Activated T-helper 2 cell treated with anti-CD3 and anti-CD28 coated beads, Interferon-gamma antibody, Interleukin-2, Interleukin-4, amounts not matched to agents 10 μg/mL and 5 μg/mL and 100 μg/mL, durations not matched to agents 14 hours and 24 hours and 36 hours (primary cell): ENCODE results near the gene BLOC1S4. TPM values are rescaled to one million over a fixed set of nuclear protein-coding genes. Genes with fewer than 3 reads are reported as not detected.
"Not testable (repeated sequence)": the region's sequence is repeated elsewhere in the genome, so short reads cannot be mapped to it uniquely, and the experiment has no call there.

ENCODE experiments used
- DNase-seq: peaks from one replicate; pipeline ENCODE4 v3.0.0; 2021; ENCODE audit warnings: low spot score
- H3K27ac Mint-ChIP-seq: one replicate; pipeline ENCODE4 v1.8.0; 2021; ENCODE audit warnings: mixed read lengths
- H3K27me3 Mint-ChIP-seq: one replicate; pipeline ENCODE4 v1.8.0; 2021; ENCODE audit warnings: low read depth, mixed read lengths
- H3K36me3 Mint-ChIP-seq: one replicate; pipeline ENCODE4 v1.8.0; 2021; ENCODE audit warnings: low read depth, mixed read lengths
- H3K4me1 Mint-ChIP-seq: one replicate; pipeline ENCODE4 v1.8.0; 2021; ENCODE audit warnings: low read depth, mixed read lengths
- H3K4me3 Mint-ChIP-seq: one replicate; pipeline ENCODE4 v1.8.0; 2021; ENCODE audit warnings: low read depth, mild to moderate bottlenecking, moderate library complexity, mixed read lengths
- H3K9me3 Mint-ChIP-seq: one replicate; pipeline ENCODE4 v1.8.0; 2021; ENCODE audit warnings: mixed read lengths
- intact Hi-C: fragments of 100-400 bp; cut with micrococcal nuclease; formaldehyde crosslinking; loops from one replicate; pipeline ENCODE4 v1.15.1; 2023
- total RNA-seq: library from RNA; stranded (reverse); gene quantifications from 2 replicates; pipeline ENCODE4 v1.2.3, GENCODE V29; 2022

Gene BLOC1S4
- total RNA-seq, 1 donor from 2014 or later = 18.2 TPM

DNA sequence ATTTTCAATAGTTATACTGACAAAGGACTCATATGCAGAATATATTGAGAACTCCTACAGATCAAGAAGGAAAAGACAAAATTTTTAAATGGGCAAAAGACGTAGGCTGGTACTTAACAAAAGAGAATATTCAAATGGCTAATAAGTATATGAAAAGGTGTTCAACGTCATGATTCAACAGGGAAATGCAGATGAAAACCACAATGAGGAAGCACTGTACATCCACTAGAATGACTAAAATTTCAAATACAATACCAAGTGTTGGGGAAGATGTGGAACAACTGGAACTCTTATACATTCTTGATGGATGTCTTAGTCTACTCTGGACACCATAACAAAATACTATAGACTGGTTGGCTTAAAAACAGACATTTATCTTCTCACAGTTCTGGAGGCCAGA lies 5.0 kb upstream of the BLOC1S4 start:
- intact Hi-C loops = loop anchor here (5.0 kb wide), 1 partner anchor 276 kb away; no protein-coding TSS in a partner anchor
- Mint-ChIP-seq H3K9me3 (peaks cover 4% of the 10 kb centered on the region), H3K27me3 (peaks cover 2% of the 10 kb centered on the region), H3K4me1 (peaks cover 42% of the 10 kb centered on the region), H3K4me3 (no peak overlapping the region), H3K27ac (no peak overlapping the region), H3K36me3 (peaks cover 36% of the 10 kb centered on the region)
- no peak for DNase-seq

DNA sequence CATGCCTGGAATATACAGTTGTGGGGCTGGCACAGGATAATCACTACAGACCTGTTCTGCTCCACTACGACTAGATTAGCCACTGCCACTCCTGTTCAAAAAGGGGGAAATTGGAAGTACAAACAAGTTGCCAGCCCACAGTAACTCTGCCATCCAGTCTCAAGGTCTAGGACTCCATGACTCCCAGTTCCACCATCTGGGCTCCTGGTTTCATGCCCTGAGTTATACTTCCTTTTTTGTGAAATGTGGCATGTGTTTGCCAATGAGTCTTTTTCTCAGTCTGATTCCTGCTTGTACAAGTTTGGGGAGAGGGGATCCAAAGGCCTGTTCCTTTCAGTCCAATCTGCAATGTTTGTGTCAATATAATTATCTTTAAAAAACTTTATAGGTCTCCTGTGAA lies 1.0 kb upstream of the BLOC1S4 start:
- H3K4me3 Mint-ChIP-seq = no peak overlapping the region
- peaks cover 4% of the 10 kb centered on the region for H3K9me3 Mint-ChIP-seq
- H3K27me3 Mint-ChIP-seq = peaks cover 2% of the 10 kb centered on the region
- intact Hi-C loops = loop anchor here (5.0 kb wide), 1 partner anchor 272 kb away; no protein-coding TSS in a partner anchor
- no peak for DNase-seq
- H3K4me1 Mint-ChIP-seq = peaks cover 30% of the 10 kb centered on the region
- no peak overlapping the region for H3K27ac Mint-ChIP-seq
- H3K36me3 Mint-ChIP-seq = peaks cover 13% of the 10 kb centered on the region

DNA sequence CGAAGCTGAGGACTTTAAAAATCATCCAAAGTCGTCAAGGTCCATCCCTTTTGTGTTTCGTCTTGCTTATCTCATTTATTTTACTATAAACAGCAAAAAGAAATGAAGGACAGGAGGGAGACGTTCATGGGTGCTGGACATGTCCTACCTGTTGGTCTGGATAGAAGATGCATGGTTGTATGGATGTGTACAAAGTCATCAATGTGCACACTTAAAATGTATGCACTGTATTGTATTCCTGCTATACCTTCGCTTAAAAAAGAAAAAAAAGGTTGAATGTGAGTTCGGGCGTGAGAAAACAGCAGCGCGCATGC lies 313 bp upstream of the BLOC1S4 start:
- H3K27me3 Mint-ChIP-seq = peaks cover 1% of the 10 kb centered on the region
- intact Hi-C loops = loop anchor here (1.0 to 2.0 kb wide), 2 partner anchors 41 to 353 kb away; partner anchors contain the start of gene GRPEL1
- H3K4me1 Mint-ChIP-seq = peaks cover 28% of the 10 kb centered on the region
- peak overlapping the region; percentile 95 for H3K27ac Mint-ChIP-seq
- H3K4me3 Mint-ChIP-seq = peak overlapping the region; percentile 92
- no peak for DNase-seq
- peaks cover 4% of the 10 kb centered on the region for H3K9me3 Mint-ChIP-seq
- peaks cover 13% of the 10 kb centered on the region for H3K36me3 Mint-ChIP-seq

DNA sequence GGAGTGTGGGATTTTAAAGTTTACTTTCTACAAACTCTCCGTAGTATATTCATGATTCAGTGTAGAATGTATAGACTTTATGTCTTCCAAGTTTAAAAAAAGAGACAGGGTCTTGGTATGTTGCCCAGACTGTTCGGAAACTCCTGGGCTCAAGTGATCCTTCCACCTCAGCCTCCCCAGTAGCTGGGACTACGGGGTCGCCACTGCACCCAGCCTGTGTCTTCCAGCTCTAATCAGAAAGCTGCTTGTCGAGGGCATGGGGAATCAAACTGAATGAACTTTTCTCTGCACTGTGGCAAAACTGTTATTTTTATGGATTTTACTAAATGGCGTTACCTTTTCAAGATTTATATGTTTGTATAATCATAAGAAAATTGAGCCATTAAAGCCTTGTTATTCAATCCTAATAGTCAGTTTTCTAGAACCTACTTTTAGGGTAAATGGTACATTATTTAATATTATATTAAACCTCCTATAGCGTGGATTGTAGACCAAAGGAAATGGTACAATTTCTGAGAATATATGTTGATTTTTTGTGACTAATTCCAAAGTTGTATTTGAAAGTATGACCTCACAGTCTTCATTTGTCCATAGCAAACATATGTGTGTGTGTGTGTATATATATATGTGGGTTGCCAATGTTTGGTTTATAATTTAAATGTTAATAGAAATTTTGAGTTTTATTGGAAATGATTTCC lies 1.1 kb downstream of the BLOC1S4 start:
- DNase-seq = no peak

DNA sequence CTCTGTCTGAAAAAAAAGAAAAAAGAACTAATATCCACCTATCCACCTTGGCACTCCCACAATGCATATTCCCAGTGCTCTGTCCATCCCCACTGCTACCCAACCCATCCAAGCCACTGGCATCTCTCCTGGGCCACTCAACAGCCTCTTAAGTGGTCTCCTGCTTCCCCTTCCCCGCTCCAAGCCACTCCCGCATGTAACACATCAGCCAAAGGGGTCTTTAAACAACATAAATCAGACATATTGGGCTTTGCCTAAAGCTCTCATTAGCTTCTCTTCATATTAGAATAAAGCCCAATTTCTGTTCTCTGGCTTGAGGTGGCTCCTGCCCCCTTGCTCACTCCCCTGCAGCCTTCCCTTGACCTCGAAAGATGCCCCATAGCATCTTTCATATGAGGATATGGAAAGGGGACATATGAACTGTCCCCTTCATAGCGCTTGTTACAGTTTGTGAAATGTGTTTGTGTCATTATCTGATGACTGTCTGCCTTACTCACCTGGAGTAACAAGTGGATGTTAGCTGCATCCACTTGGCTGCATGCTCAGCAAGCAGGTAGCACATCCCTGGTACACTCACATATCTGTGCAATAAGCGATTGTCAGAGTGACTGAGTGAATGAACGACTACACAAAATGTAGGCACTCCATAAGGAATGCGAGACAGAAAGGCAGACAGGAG lies 3.1 kb downstream of the BLOC1S4 start:
- H3K27ac Mint-ChIP-seq = no peak overlapping the region

More for the DNA sequence above, 1.1 kb downstream of the BLOC1S4 start:
- Mint-ChIP-seq H3K36me3 (peaks cover 13% of the 10 kb centered on the region), H3K27me3 (no peaks in the 10 kb centered on the region), H3K9me3 (no peaks in the 10 kb centered on the region), H3K27ac (peak overlapping the region; percentile 77), H3K4me1 (peaks cover 24% of the 10 kb centered on the region), H3K4me3 (peak overlapping the region; percentile 85)
- intact Hi-C loops = loop anchor here (1.0 to 2.0 kb wide), 2 partner anchors 43 to 352 kb away; partner anchors contain the start of gene GRPEL1

DNA sequence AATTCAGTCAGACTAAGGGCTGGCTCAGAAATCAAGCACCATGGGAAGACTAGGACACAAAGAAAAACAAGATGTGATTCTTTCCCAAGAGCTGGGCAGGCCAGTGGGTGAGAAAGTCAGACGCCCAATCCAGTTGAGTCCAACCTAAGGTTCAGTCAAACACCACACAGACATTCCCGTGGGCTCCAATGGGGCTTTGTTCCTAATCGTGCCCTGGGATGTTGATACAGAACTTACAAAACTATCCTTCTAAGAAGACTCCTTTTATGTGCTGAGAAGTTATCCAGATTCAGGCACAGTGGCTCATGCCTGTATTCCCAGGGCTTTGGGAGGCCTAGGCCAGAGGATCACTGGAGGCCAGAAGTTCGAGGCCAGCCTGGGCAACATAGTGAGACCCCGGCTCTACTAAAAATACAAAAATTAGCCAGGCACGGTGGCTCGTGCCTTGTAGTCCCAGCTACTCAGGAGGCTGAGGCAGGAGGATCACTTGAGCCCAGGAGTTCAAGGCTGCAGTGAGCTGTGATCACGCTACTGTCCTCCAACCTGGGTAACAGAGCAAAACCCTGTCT lies 3.7 kb downstream of the BLOC1S4 start:
- intact Hi-C loops = loop anchor here (1.0 kb wide), 1 partner anchor 155 kb away; no protein-coding TSS in a partner anchor
- no peak overlapping the region for H3K4me3 Mint-ChIP-seq
- no peaks in the 10 kb centered on the region for H3K27me3 Mint-ChIP-seq
- H3K27ac Mint-ChIP-seq = no peak overlapping the region
- H3K4me1 Mint-ChIP-seq = peaks cover 24% of the 10 kb centered on the region
- H3K9me3 Mint-ChIP-seq = no peaks in the 10 kb centered on the region
- peaks cover 13% of the 10 kb centered on the region for H3K36me3 Mint-ChIP-seq
- DNase-seq = no peak

More for the DNA sequence above, 3.1 kb downstream of the BLOC1S4 start:
- no peak for DNase-seq
- Mint-ChIP-seq H3K4me1 (peaks cover 24% of the 10 kb centered on the region), H3K27me3 (no peaks in the 10 kb centered on the region), H3K4me3 (peak overlapping the region; percentile 51), H3K9me3 (no peaks in the 10 kb centered on the region), H3K36me3 (peaks cover 13% of the 10 kb centered on the region)
- intact Hi-C loops = no loop called here

DNA sequence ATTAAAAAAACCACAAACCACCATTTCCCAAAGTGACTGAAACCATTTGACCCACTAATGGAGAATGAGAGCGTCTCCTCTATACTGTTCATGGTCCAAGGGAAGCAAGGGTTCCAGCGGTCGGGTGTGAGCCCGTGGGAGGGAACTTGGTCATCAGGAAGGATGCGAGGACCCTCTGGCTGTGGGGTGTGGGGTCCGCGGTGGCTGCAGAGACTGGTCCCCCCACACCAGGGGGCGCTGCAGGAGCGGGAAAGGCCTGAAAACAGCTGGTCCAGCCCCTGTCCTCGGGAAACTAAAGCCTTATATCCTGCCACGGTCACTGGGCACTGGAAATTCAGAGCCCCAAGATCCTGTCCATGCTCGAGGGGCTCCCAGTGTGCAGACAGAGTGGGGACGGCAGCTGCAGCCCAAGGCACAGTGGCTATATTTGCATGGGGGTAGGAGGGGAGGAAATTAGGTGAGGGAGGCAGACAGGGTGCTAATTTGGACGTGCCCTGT lies 4.3 kb downstream of the BLOC1S4 start:
- Mint-ChIP-seq H3K36me3 (peaks cover 13% of the 10 kb centered on the region), H3K4me3 (no peak overlapping the region), H3K4me1 (peaks cover 24% of the 10 kb centered on the region), H3K27me3 (no peaks in the 10 kb centered on the region), H3K27ac (no peak overlapping the region), H3K9me3 (no peaks in the 10 kb centered on the region)
- DNase-seq = peak; percentile 67
- intact Hi-C loops = loop anchor here (1.0 kb wide), 1 partner anchor 154 kb away; no protein-coding TSS in a partner anchor

DNA sequence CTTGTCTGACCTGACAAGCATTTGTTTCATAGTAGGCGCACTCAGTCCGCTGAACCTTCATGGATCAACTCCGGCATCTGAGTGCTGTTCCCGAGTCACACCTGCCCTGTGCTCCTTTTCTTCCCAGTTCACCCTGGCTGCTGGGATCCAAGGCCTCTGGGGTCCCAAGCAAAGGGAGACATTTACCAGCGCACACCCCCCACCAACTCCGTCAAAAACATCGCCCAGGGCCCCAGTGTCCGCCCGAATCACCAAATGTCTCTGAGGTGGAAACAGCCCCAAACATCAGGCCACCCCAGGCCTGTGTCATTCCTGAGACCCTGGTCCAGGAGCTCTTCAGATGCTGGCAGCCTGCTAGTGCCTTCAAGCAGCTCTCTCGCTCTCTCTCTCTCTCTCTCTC lies 5.1 kb downstream of the BLOC1S4 start:
- no peaks in the 10 kb centered on the region for H3K27me3 Mint-ChIP-seq
- H3K9me3 Mint-ChIP-seq = no peaks in the 10 kb centered on the region
- intact Hi-C loops = no loop called here
- H3K36me3 Mint-ChIP-seq = peaks cover 13% of the 10 kb centered on the region
- peaks cover 17% of the 10 kb centered on the region for H3K4me1 Mint-ChIP-seq
- DNase-seq = no peak
- H3K4me3 Mint-ChIP-seq = no peak overlapping the region
- no peak overlapping the region for H3K27ac Mint-ChIP-seq

DNA sequence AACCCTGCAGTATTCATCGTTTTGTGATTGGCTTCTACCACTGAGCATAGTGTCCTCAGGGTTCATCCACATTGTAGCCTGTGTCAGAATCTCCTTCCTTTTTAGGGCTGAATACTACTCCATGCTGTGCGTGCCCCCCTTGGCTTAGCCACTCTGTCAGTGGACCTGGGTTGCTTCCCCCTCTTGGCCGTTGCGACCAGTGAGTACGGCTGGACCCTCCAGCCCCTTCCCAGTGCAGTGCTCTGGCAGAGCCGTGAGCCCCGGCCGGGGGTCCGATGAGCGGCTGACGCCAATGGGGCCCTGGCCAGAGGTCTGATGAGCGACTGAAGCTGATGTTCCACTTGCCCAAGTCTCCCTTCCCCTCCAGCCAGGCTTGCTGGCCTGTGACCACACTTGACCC lies 6.9 kb downstream of the BLOC1S4 start:
- H3K36me3 Mint-ChIP-seq = peaks cover 10% of the 10 kb centered on the region
- H3K27me3 Mint-ChIP-seq = no peaks in the 10 kb centered on the region
- no peak for DNase-seq
- intact Hi-C loops = no loop called here
- H3K4me1 Mint-ChIP-seq = peaks cover 17% of the 10 kb centered on the region
- H3K27ac Mint-ChIP-seq = no peak overlapping the region
- H3K9me3 Mint-ChIP-seq = no peaks in the 10 kb centered on the region
- H3K4me3 Mint-ChIP-seq = no peak overlapping the region

DNA sequence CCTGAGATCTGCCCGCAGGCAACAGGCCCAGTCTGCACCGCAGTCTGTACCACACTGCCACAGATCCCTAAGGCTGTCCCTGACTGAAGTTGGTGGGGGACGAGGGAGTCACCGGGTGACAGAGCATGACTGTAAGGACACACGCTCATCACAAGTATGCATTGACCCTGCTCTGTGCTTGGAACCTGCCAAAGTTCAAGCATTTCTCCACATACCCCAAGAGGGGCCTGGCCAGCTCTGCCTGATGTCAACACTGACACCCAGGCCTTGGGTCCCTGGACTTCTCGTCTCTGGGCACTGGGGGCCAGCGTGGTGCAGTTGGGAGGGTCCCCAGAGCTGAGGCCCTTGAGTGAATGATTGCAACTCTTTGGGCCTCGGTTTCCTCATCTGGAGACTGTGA lies 7.9 kb downstream of the BLOC1S4 start:
- H3K27me3 Mint-ChIP-seq = no peaks in the 10 kb centered on the region
- intact Hi-C loops = no loop called here

DNA sequence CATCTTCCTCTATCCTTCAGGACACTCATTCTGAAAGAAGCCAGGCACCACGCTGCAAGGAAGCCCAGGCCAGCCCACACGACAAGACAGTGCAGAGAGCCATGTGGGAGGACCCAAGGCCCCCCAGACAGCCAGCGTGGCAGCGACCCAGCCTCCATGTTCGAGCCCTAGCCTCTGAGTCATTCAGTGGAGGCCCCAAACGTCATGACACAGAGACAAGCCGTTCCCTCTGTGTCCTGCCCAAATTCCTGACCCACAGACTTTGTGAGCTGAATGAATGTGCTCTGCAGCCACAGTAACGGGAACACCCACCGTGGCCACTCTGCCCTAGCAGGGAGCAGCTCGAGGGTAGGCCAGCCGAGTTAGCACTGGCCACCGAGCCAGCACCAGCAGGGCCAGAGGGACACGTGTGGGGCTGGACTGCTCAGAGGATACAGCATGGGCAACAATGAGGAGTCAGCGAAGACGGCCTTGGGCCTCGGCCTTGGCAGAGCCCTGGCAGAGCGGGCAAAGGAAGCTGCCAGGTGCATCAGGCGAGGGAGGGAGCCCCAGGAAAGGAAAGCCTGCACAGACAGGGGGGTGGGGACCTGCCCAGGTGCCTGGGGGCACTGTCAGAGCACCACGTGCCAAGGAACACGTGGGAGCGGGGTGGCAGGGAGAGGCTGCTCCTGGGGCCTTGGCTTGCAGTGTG lies 8.6 kb downstream of the BLOC1S4 start:
- H3K36me3 Mint-ChIP-seq = no peaks in the 10 kb centered on the region
- peaks cover 6% of the 10 kb centered on the region for H3K4me1 Mint-ChIP-seq
- no peaks in the 10 kb centered on the region for H3K27me3 Mint-ChIP-seq
- no peak overlapping the region for H3K27ac Mint-ChIP-seq
- no peaks in the 10 kb centered on the region for H3K9me3 Mint-ChIP-seq
- intact Hi-C loops = no loop called here
- no peak overlapping the region for H3K4me3 Mint-ChIP-seq
- DNase-seq = no peak

More for the DNA sequence above, 7.9 kb downstream of the BLOC1S4 start:
- Mint-ChIP-seq H3K9me3 (no peaks in the 10 kb centered on the region), H3K4me3 (no peak overlapping the region), H3K27ac (no peak overlapping the region), H3K4me1 (peaks cover 11% of the 10 kb centered on the region), H3K36me3 (peaks cover 4% of the 10 kb centered on the region)
- no peak for DNase-seq

DNA sequence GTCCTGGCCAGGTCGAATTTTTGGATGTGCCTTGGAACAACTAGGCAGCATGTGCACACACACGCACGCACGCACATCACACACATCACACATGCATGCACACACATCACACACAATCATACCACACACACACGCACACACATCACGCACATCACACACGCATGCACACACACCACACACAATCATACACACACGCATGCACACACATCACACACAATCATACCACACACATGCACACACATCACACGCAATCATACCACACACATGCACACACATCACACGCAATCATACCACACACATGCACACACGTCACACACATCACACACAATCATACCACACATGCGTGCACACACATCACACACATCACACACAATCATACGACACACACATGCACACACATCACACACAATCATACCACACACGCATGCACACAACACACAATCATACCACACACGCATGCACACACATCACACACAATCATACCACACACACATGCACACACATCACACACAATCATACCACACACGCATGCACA lies 9.5 kb downstream of the BLOC1S4 start:
- H3K4me1 Mint-ChIP-seq, H3K36me3 Mint-ChIP-seq, H3K27me3 Mint-ChIP-seq, H3K4me3 Mint-ChIP-seq, H3K27ac Mint-ChIP-seq, DNase-seq, H3K9me3 Mint-ChIP-seq, intact Hi-C loops: not testable (repeated sequence)
